HG02870 (cell line): ENCODE measurements around the gene KLF11.

ENCODE experiments used
- ATAC-seq: cut with Tn5 transposase; IDR thresholded peaks from one replicate; pipeline ENCODE4 v1.9.1; 2021; ENCODE audit warnings: mild to moderate bottlenecking, moderate library complexity; ENCODE audit not compliant: unreplicated experiment

KLF11 gene

GRCh38 chr2:10043256-10043905, at the start of gene KLF11:
Gene KLF11, plus strand, starts transcription at chr2:10043550. Its CDS starts 167 bp downstream, at chr2:10043717.
- ATAC-seq = peak; percentile 61

GRCh38 chr2:9994462-9994861, 48.9 kb upstream of the KLF11 start:
- ATAC-seq = no peak

- ATAC-seq = no peak
These were observed 48.3 kb upstream of the KLF11 start for GRCh38 chr2:9995059-9995458.

GRCh38 chr2:9996321-9996720, 47.0 kb upstream of the KLF11 start:
- no peak for ATAC-seq

- ATAC-seq = no peak
These were observed 45.4 kb upstream of the KLF11 start for GRCh38 chr2:9997936-9998335.

- no peak for ATAC-seq
These were observed 44.3 kb upstream of the KLF11 start for GRCh38 chr2:9998916-9999654.

- no peak for ATAC-seq
These were observed 43.7 kb upstream of the KLF11 start for GRCh38 chr2:9999693-10000092.

- no peak for ATAC-seq
These were observed 42.8 kb upstream of the KLF11 start for GRCh38 chr2:10000541-10000940.

GRCh38 chr2:10001586-10001985, 41.8 kb upstream of the KLF11 start:
- ATAC-seq = no peak

GRCh38 chr2:10002109-10002508, 41.2 kb upstream of the KLF11 start:
- no peak for ATAC-seq

GRCh38 chr2:10002681-10003080, 40.7 kb upstream of the KLF11 start:
- no peak for ATAC-seq

- ATAC-seq = no peak
These were observed 39.9 kb upstream of the KLF11 start for GRCh38 chr2:10003206-10004125.

GRCh38 chr2:10004401-10004800, 38.9 kb upstream of the KLF11 start:
- no peak for ATAC-seq

- no peak for ATAC-seq
These were observed 38.5 kb upstream of the KLF11 start for GRCh38 chr2:10004836-10005235.

GRCh38 chr2:10005461-10006235, 37.7 kb upstream of the KLF11 start:
- no peak for ATAC-seq

- no peak for ATAC-seq
These were observed 36.9 kb upstream of the KLF11 start for GRCh38 chr2:10006236-10007161.

- ATAC-seq = no peak
These were observed 35.9 kb upstream of the KLF11 start for GRCh38 chr2:10007435-10007834.

GRCh38 chr2:10007921-10008808, 35.2 kb upstream of the KLF11 start:
- ATAC-seq = no peak

GRCh38 chr2:10008809-10009176, 34.6 kb upstream of the KLF11 start:
- no peak for ATAC-seq
